NCI-H2196 treated with DMSO at 0.1 percent for 48 hours (cell line): ENCODE data around the gene TNF.
A peak's percentile ranks its signal among the peaks of the same experiment; 100 is the strongest.

ENCODE experiments used
- DNase-seq: peaks from one replicate; lab custom pipeline; 2025; ENCODE audit not compliant: unreplicated experiment; lab: John Stamatoyannopoulos, UW

The TNF gene

GRCh38 chr6:31572041-31572911 lies 3.1 kb upstream of the TNF start, which contains the start of gene LTA:
TSS of gene LTA (plus strand) at chr6:31572289. CDS start at chr6:31572743, 454 bp downstream.
- DNase-seq, result no peak

GRCh38 chr6:31573239-31574105 lies 1.9 kb upstream of the TNF start:
- DNase-seq, result no peak

DNA sequence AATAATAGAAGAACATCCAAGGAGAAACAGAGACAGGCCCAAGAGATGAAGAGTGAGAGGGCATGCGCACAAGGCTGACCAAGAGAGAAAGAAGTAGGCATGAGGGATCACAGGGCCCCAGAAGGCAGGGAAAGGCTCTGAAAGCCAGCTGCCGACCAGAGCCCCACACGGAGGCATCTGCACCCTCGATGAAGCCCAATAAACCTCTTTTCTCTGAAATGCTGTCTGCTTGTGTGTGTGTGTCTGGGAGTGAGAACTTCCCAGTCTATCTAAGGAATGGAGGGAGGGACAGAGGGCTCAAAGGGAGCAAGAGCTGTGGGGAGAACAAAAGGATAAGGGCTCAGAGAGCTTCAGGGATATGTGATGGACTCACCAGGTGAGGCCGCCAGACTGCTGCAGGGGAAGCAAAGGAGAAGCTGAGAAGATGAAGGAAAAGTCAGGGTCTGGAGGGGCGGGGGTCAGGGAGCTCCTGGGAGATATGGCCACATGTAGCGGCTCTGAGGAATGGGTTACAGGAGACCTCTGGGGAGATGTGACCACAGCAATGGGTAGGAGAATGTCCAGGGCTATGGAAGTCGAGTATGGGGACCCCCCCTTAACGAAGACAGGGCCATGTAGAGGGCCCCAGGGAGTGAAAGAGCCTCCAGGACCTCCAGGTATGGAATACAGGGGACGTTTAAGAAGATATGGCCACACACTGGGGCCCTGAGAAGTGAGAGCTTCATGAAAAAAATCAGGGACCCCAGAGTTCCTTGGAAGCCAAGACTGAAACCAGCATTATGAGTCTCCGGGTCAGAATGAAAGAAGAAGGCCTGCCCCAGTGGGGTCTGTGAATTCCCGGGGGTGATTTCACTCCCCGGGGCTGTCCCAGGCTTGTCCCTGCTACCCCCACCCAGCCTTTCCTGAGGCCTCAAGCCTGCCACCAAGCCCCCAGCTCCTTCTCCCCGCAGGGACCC lies 981 bp upstream of the TNF start:
- DNase-seq, result no peak

DNA sequence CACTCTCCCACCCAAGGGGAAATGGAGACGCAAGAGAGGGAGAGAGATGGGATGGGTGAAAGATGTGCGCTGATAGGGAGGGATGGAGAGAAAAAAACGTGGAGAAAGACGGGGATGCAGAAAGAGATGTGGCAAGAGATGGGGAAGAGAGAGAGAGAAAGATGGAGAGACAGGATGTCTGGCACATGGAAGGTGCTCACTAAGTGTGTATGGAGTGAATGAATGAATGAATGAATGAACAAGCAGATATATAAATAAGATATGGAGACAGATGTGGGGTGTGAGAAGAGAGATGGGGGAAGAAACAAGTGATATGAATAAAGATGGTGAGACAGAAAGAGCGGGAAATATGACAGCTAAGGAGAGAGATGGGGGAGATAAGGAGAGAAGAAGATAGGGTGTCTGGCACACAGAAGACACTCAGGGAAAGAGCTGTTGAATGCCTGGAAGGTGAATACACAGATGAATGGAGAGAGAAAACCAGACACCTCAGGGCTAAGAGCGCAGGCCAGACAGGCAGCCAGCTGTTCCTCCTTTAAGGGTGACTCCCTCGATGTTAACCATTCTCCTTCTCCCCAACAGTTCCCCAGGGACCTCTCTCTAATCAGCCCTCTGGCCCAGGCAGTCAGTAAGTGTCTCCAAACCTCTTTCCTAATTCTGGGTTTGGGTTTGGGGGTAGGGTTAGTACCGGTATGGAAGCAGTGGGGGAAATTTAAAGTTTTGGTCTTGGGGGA lies 754 bp downstream of the TNF start:
- no peak for DNase-seq

DNA sequence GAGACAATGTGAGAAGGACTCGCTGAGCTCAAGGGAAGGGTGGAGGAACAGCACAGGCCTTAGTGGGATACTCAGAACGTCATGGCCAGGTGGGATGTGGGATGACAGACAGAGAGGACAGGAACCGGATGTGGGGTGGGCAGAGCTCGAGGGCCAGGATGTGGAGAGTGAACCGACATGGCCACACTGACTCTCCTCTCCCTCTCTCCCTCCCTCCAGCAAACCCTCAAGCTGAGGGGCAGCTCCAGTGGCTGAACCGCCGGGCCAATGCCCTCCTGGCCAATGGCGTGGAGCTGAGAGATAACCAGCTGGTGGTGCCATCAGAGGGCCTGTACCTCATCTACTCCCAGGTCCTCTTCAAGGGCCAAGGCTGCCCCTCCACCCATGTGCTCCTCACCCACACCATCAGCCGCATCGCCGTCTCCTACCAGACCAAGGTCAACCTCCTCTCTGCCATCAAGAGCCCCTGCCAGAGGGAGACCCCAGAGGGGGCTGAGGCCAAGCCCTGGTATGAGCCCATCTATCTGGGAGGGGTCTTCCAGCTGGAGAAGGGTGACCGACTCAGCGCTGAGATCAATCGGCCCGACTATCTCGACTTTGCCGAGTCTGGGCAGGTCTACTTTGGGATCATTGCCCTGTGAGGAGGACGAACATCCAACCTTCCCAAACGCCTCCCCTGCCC lies 1.7 kb downstream of the TNF start:
- DNase-seq, result no peak

GRCh38 chr6:31577579-31577966 lies 2.2 kb downstream of the TNF start:
- no peak for DNase-seq

GRCh38 chr6:31578184-31579118 lies 3.1 kb downstream of the TNF start:
- DNase-seq, result no peak

GRCh38 chr6:31579119-31579505 lies 3.7 kb downstream of the TNF start:
- DNase-seq, result no peak

- no peak for DNase-seq
These were observed 4.4 kb downstream of the TNF start for GRCh38 chr6:31579546-31580437.

DNA sequence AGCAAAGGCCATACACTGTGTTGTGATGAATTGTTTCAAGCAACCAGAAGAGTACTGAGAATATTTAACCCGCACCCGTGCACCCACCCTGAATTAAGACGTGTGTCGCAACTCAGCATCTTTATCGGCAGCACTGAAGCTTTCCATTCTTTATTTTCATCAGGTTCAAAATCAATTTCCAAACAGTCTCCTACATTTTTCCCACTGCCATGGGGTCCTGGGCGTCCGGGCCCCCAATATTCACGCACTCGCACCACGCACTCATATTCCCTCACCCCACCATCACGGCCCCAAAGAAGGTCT lies 5.0 kb downstream of the TNF start:
- no peak for DNase-seq

GRCh38 chr6:31580807-31581433 lies 5.6 kb downstream of the TNF start:
- peak; percentile 66 for DNase-seq

GRCh38 chr6:31581434-31582229 lies 6.3 kb downstream of the TNF start:
- DNase-seq, result no peak

DNA sequence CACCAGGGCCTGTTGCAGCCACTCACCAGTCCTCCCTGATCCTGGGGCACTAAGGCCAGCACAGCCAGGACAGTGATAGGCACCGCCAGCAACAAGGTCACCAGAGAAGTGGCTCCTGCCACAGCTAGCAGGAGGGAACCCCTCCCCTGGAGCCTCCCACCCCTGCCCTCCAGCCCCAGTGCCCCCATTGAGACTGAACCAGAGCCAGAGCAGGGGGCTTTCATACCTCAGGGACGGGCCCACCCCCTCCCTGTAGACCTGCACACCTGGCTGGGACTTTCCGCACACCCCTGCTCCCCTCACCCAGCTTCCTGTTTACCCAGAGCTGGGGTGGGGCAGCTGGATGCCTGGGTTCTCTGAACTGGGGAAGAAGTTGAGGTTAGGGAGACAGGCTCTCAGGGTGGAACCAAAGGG lies 6.9 kb downstream of the TNF start, which contains the start of gene LTB:
Gene LTB, minus strand, starts transcription at position 195 of the 414 bp plus-strand sequence. Its CDS starts 7 bp downstream, at position 188.
- DNase-seq, result no peak

- DNase-seq, result no peak
These were observed 10.1 kb downstream of the TNF start for GRCh38 chr6:31585491-31585890.

GRCh38 chr6:31586008-31586407 lies 10.6 kb downstream of the TNF start, which contains the start of gene LST1:
TSS of gene LST1 (plus strand) at chr6:31586277. CDS start at chr6:31587300, 1,023 bp downstream.
- DNase-seq, result no peak

- DNase-seq, result no peak
These were observed 11.4 kb downstream of the TNF start for GRCh38 chr6:31586599-31587281.
